H9 (cell line): ENCODE results near the gene HS3ST6. TPM values are rescaled to one million over a fixed set of nuclear protein-coding genes. Genes with fewer than 3 reads are reported as not detected.
"Not testable (repeated sequence)": the region's sequence is repeated elsewhere in the genome, so short reads cannot be mapped to it uniquely, and the experiment has no call there.

Experiments
- DNase-seq: peaks from one replicate; pipeline ENCODE4 v3.0.0-alpha.2; 2017
- H2AFZ ChIP-seq: one replicate; pipeline ENCODE4 v1.6.1; 2013; ENCODE audit warnings: mild to moderate bottlenecking, low read length, control low read depth, moderate library complexity
- H2AK5ac ChIP-seq: 2 replicates; pipeline ENCODE4 v1.6.1; 2013; ENCODE audit warnings: low read length, control low read depth, mixed read lengths; ENCODE audit not compliant: insufficient read length
- H2BK120ac ChIP-seq: one replicate; pipeline ENCODE4 v1.6.1; 2013; ENCODE audit warnings: low read depth, mild to moderate bottlenecking, low read length, control low read depth, inconsistent platforms; ENCODE audit not compliant: poor library complexity, severe bottlenecking
- H2BK12ac ChIP-seq: 2 replicates; pipeline ENCODE4 v1.6.1; 2013; ENCODE audit warnings: low read length, control low read depth, mixed read lengths, low read depth; ENCODE audit not compliant: insufficient read length
- H2BK15ac ChIP-seq: 2 replicates; pipeline ENCODE4 v1.6.1; 2013; ENCODE audit warnings: low read depth, low read length, control low read depth
- H2BK20ac ChIP-seq: one replicate; pipeline ENCODE4 v1.6.1; 2013; ENCODE audit warnings: low read depth, mild to moderate bottlenecking, low read length, control low read depth, inconsistent platforms; ENCODE audit not compliant: poor library complexity, severe bottlenecking
- H2BK5ac ChIP-seq: 2 replicates; pipeline ENCODE4 v1.6.1; 2013; ENCODE audit warnings: low read length, control low read depth, mixed read lengths; ENCODE audit not compliant: insufficient read length
- H3K14ac ChIP-seq: 2 replicates; pipeline ENCODE4 v1.6.1; 2013; ENCODE audit warnings: low read length, control low read depth; ENCODE audit not compliant: insufficient read depth
- H3K18ac ChIP-seq: 2 replicates; pipeline ENCODE4 v1.6.1; 2013; ENCODE audit warnings: low read depth, mild to moderate bottlenecking, mixed read lengths, low read length, control low read depth; ENCODE audit not compliant: insufficient read length
- H3K23ac ChIP-seq: 2 replicates; pipeline ENCODE4 v1.6.1; 2013; ENCODE audit warnings: low read length, control low read depth, mixed read lengths, low read depth; ENCODE audit not compliant: insufficient read length
- H3K23me2 ChIP-seq: 2 replicates; pipeline ENCODE4 v1.6.1; 2013; ENCODE audit warnings: low read depth, mild to moderate bottlenecking, mixed read lengths, low read length, control low read depth; ENCODE audit not compliant: insufficient read length, poor library complexity, severe bottlenecking
- H3K27ac ChIP-seq: 2 replicates; pipeline ENCODE4 v1.5.1; 2013; ENCODE audit warnings: low read length, control low read depth, mixed read lengths, low read depth; ENCODE audit not compliant: insufficient read length
- H3K27me3 ChIP-seq: 2 replicates; pipeline ENCODE4 v1.6.1; 2013; ENCODE audit warnings: low read length, control low read depth, inconsistent platforms; ENCODE audit not compliant: insufficient read depth
- H3K4ac ChIP-seq: 2 replicates; pipeline ENCODE4 v1.6.1; 2013; ENCODE audit warnings: low read depth, mild to moderate bottlenecking, control low read depth, inconsistent platforms, low read length, moderate library complexity
- H3K4me1 ChIP-seq: 2 replicates; pipeline ENCODE4 v1.6.1; 2013; ENCODE audit warnings: low read length, control low read depth, inconsistent platforms; ENCODE audit not compliant: insufficient read depth
- H3K4me2 ChIP-seq: 2 replicates; pipeline ENCODE4 v1.6.1; 2013; ENCODE audit warnings: low read length, control low read depth, mixed read lengths; ENCODE audit not compliant: insufficient read length, insufficient read depth
- H3K56ac ChIP-seq: 2 replicates; pipeline ENCODE4 v1.6.1; 2013; ENCODE audit warnings: low read depth, mild to moderate bottlenecking, mixed read lengths, low read length, control low read depth; ENCODE audit not compliant: insufficient read length
- H3K79me1 ChIP-seq: 2 replicates; pipeline ENCODE4 v1.6.1; 2013; ENCODE audit warnings: low read depth, mild to moderate bottlenecking, moderate library complexity, low read length, control low read depth, inconsistent platforms; ENCODE audit not compliant: insufficient read depth, poor library complexity, severe bottlenecking
- H3K79me2 ChIP-seq: 2 replicates; pipeline ENCODE4 v1.6.1; 2013; ENCODE audit warnings: low read length, control low read depth, inconsistent platforms; ENCODE audit not compliant: insufficient read depth
- H3K9ac ChIP-seq: 2 replicates; pipeline ENCODE4 v1.6.1; 2013; ENCODE audit warnings: low read length, control low read depth, mixed read lengths; ENCODE audit not compliant: insufficient read length; ENCODE audit errors: extremely low read depth
- H3K9me3 ChIP-seq: one replicate; pipeline ENCODE4 v1.6.1; 2013; ENCODE audit warnings: low read depth, low read length, inconsistent platforms; ENCODE audit not compliant: control insufficient read depth
- H3T11ph ChIP-seq: one replicate; pipeline ENCODE4 v1.6.1; 2013; ENCODE audit warnings: mild to moderate bottlenecking, low read length, control low read depth, inconsistent platforms
- H4K20me1 ChIP-seq: one replicate; pipeline ENCODE4 v1.6.1; 2013; ENCODE audit not compliant: control insufficient read depth, insufficient read length, insufficient read depth
- H4K5ac ChIP-seq: 2 replicates; pipeline ENCODE4 v1.6.1; 2013; ENCODE audit warnings: low read depth, mild to moderate bottlenecking, mixed read lengths, low read length, control low read depth; ENCODE audit not compliant: insufficient read length
- H4K8ac ChIP-seq: replicated peaks from 2 replicates; pipeline ENCODE4 v1.6.1; 2013; ENCODE audit warnings: low read length, control low read depth, mixed read lengths, low read depth; ENCODE audit not compliant: insufficient read length
- H4K91ac ChIP-seq: 2 replicates; pipeline ENCODE4 v1.6.1; 2013; ENCODE audit warnings: low read depth, mild to moderate bottlenecking, moderate library complexity, mixed read lengths, low read length, control low read depth; ENCODE audit not compliant: insufficient read length
- H3K27ac Mint-ChIP-seq, 3 experiments: 2 replicates in 2 of 3; 3 replicates in 1 of 3; pipeline ENCODE4 v1.8.0; 2020 to 2021; ENCODE audit warnings: mixed read lengths in 3 of 3, mild to moderate bottlenecking in 1 of 3, moderate library complexity in 1 of 3
- H3K27me3 Mint-ChIP-seq: 2 replicates; pipeline ENCODE4 v1.8.0; 2021; ENCODE audit warnings: low read depth, mild to moderate bottlenecking, moderate library complexity, mixed read lengths
- H3K36me3 Mint-ChIP-seq, 3 experiments: 2 replicates in 2 of 3; 3 replicates in 1 of 3; pipeline ENCODE4 v1.8.0; 2020 to 2021; ENCODE audit warnings: low read depth in 3 of 3, mixed read lengths in 3 of 3; ENCODE audit not compliant: insufficient read depth in 1 of 3
- H3K4me1 Mint-ChIP-seq, 2 experiments: 2 replicates each; pipeline ENCODE4 v1.8.0; 2020; ENCODE audit warnings: mixed read lengths in 2 of 2
- H3K4me3 Mint-ChIP-seq, 2 experiments: 2 replicates in 1 of 2; 3 replicates in 1 of 2; pipeline ENCODE4 v1.8.0; 2020 to 2021; ENCODE audit warnings: mild to moderate bottlenecking in 2 of 2, mixed read lengths in 2 of 2, moderate library complexity in 1 of 2
- H3K9me3 Mint-ChIP-seq, 2 experiments: 2 replicates in 1 of 2; 3 replicates in 1 of 2; pipeline ENCODE4 v1.8.0; 2020; ENCODE audit warnings: mild to moderate bottlenecking in 2 of 2, mixed read lengths in 2 of 2, moderate library complexity in 1 of 2
- WGBS: extraction: QIAGEN DNeasy Blood & Tissue Kit; methylation state at CpG from one replicate; pipeline ENCODE4 v1.1.7; 2013; ENCODE audit warnings: missing lambda C conversion rate, low lambda C conversion rate, mixed read lengths; ENCODE audit not compliant: insufficient read length; ENCODE audit errors: extremely low coverage; 5-methylcytosine and 5-hydroxymethylcytosine counted together
- total RNA-seq: library from RNA; stranded (reverse); gene quantifications from 2 replicates; pipeline ENCODE4 v1.2.1, GENCODE V29; 2021
- TF ChIP-seq, protein P1 (sequence below): fragments of 200-600 bp; sonication (generic); conservative IDR thresholded peaks from 3 replicates; pipeline ENCODE4 v1.8.0; 2021; ENCODE audit warnings: antibody characterized with exemption, mild to moderate bottlenecking

HS3ST6 gene
- total RNA-seq, 1 experiment from 2014 or later: not detected

DNA sequence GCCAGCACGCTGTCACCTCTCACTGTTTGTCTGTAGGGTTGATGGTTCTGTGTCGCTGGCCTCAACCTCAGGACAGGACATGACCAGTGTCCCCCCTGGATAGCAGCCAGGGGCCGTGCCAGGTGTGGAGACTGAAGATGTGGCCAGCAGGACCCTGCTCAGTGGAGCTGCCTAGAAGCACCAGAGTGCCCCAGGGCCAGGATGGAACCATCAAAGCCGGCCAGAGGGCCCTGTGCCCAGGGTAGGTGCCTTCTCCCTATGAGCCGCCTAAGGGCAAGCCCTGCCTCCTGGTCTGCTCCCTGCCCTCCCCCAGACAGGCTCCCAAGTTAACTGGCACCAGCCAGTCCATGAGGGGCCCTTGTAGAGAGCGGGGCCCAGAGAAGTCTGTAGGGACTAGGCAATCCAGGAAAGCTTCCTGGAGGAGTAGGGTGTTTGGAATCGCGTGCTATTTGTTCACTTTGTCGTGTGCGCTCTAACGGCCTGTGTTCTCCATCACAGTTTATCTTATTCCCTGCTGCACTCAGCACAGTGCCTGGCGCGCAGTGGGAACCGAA, 40.6 kb upstream of the HS3ST6 start:
- Histone ChIP-seq H3K9me3 (no peaks in the 10 kb centered on the region), H3K79me2 (peaks cover 6% of the 10 kb centered on the region), H2AK5ac (no peak overlapping the region), H3K56ac (no peak overlapping the region), H3K23me2 (peaks cover 14% of the 10 kb centered on the region), H3K27me3 (no peaks in the 10 kb centered on the region), H3T11ph (no peak overlapping the region), H3K4ac (no peak overlapping the region), H4K5ac (no peak overlapping the region), H4K20me1 (no peaks in the 10 kb centered on the region), H2BK5ac (no peak overlapping the region), H2BK20ac (no peak overlapping the region), H3K4me2 (peak overlapping the region; percentile 79), H3K79me1 (no peaks in the 10 kb centered on the region), H2AFZ (peak overlapping the region; percentile 66), H2BK15ac (no peak overlapping the region), H4K8ac (no peak overlapping the region), H4K91ac (no peak overlapping the region), H3K18ac (no peak overlapping the region), H2BK12ac (no peak overlapping the region), H3K14ac (no peak overlapping the region), H3K27ac (no peak overlapping the region), H3K9ac (no peak overlapping the region), H2BK120ac (no peak overlapping the region), H3K23ac (no peak overlapping the region), H3K4me1 (no peaks in the 10 kb centered on the region)
- peaks cover 0 to 3% of the 10 kb centered on the region in 2 experiments; a peak in 1 of 5 replicates for H3K9me3 Mint-ChIP-seq
- H3K4me3 Mint-ChIP-seq: peak overlapping the region; percentile 91 to 96
- peaks cover 22 to 32% (median 28%) of the 10 kb centered on the region in 3 experiments for H3K36me3 Mint-ChIP-seq
- H3K27ac Mint-ChIP-seq: no peak overlapping the region
- WGBS: no CpG with 5 or more reads among the region's 14 CpGs
- TF ChIP-seq, protein P1, sequence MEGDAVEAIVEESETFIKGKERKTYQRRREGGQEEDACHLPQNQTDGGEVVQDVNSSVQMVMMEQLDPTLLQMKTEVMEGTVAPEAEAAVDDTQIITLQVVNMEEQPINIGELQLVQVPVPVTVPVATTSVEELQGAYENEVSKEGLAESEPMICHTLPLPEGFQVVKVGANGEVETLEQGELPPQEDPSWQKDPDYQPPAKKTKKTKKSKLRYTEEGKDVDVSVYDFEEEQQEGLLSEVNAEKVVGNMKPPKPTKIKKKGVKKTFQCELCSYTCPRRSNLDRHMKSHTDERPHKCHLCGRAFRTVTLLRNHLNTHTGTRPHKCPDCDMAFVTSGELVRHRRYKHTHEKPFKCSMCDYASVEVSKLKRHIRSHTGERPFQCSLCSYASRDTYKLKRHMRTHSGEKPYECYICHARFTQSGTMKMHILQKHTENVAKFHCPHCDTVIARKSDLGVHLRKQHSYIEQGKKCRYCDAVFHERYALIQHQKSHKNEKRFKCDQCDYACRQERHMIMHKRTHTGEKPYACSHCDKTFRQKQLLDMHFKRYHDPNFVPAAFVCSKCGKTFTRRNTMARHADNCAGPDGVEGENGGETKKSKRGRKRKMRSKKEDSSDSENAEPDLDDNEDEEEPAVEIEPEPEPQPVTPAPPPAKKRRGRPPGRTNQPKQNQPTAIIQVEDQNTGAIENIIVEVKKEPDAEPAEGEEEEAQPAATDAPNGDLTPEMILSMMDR: no peak
- peaks cover 25 to 38% of the 10 kb centered on the region in 2 experiments for H3K4me1 Mint-ChIP-seq
- no peak for DNase-seq
- H3K27me3 Mint-ChIP-seq: peaks cover 25% of the 10 kb centered on the region

DNA sequence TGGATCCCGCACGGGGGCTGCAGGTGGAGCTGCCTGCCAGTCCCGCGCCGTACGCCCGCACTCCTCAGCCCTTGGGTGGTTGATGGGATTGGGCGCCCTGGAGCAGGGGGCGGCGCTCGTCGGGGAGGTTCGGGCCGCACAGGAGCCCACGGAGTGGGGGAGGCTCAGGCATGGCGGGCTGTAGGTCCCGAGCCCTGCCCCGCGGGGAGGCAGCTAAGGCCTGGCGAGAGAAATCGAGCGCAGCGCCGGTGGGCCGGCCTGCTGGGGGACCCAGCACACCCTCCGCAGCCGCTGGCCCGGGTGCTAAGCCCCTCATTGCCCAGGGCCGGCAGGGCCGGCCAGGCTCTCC, 39.9 kb upstream of the HS3ST6 start:
- H3K9me3 Mint-ChIP-seq, H3K56ac ChIP-seq, H4K91ac ChIP-seq, H3K79me2 ChIP-seq, H3K9ac ChIP-seq, H3K27ac Mint-ChIP-seq, H3K23me2 ChIP-seq, H4K5ac ChIP-seq, H3K4me1 ChIP-seq, H3K9me3 ChIP-seq, H2BK12ac ChIP-seq, H3K27me3 ChIP-seq, H3K14ac ChIP-seq, H2BK15ac ChIP-seq, H3K23ac ChIP-seq, H3K79me1 ChIP-seq, H4K8ac ChIP-seq, H3K27ac ChIP-seq, H3K4ac ChIP-seq, H3K4me2 ChIP-seq, H2AK5ac ChIP-seq, H2BK20ac ChIP-seq, H2BK120ac ChIP-seq, H2BK5ac ChIP-seq, H3K18ac ChIP-seq, H2AFZ ChIP-seq, H4K20me1 ChIP-seq, H3T11ph ChIP-seq, H3K4me3 Mint-ChIP-seq: not testable (repeated sequence)
- Mint-ChIP-seq H3K36me3 (peaks cover 16 to 25% (median 21%) of the 10 kb centered on the region in 3 experiments), H3K27me3 (peaks cover 24% of the 10 kb centered on the region), H3K4me1 (peaks cover 22 to 31% of the 10 kb centered on the region in 2 experiments)
- WGBS: no CpG with 5 or more reads among the region's 30 CpGs
- DNase-seq: peak; percentile 43
